Right lobe of liver (tissue), 6 donors: Measurements from ENCODE around the gene HOXB3. TPM values are rescaled to one million over a fixed set of nuclear protein-coding genes. Genes with fewer than 3 reads are reported as not detected.

Experiments used
- ATAC-seq, 4 donors: fragments of 200-7000 bp; cut with Tn5 transposase; one replicate each; pipeline ENCODE4 v1.9.1; 2020; ENCODE audit warnings: mild to moderate bottlenecking in 4 of 4, moderate library complexity in 4 of 4
- DNase-seq, 3 donors: peaks; one replicate each; pipeline ENCODE4 v3.0.0-alpha.2; 2020
- H3K27ac ChIP-seq, 3 donors: fragments of 200-600 bp; one replicate each; pipeline ENCODE4 v1.8.0; 2022
- H3K27me3 ChIP-seq, 2 donors: fragments of 200-600 bp; one replicate each; pipeline ENCODE4 v1.8.0; 2022
- H3K36me3 ChIP-seq, 4 donors: fragments of 200-600 bp; sonication (generic) in 1 of 4; one replicate each; pipeline versions ENCODE4 v1.5.1 to v1.8.0; 2017 to 2022; ENCODE audit warnings: control low read depth in 1 of 4
- H3K4me1 ChIP-seq, 4 donors: fragments of 200-600 bp; sonication (generic) in 1 of 4; one replicate each; pipeline versions ENCODE4 v1.5.1 to v1.8.0; 2017 to 2022; ENCODE audit warnings: control low read depth in 1 of 4
- H3K4me3 ChIP-seq, 3 donors: fragments of 200-600 bp; one replicate each; pipeline ENCODE4 v1.8.0; 2022
- H3K9me3 ChIP-seq, 4 donors: fragments of 200-600 bp; sonication (generic) in 1 of 4; one replicate each; pipeline versions ENCODE4 v1.5.1 to v1.8.0; 2017 to 2022; ENCODE audit warnings: control low read depth in 1 of 4
- POLR2A ChIP-seq: fragments of 450-650 bp; IDR thresholded peaks from one replicate; pipeline ENCODE4 v1.6.1; 2017; ENCODE audit warnings: antibody characterized with exemption, mild to moderate bottlenecking
- WGBS: methylation state at CpG from one replicate; pipeline ENCODE4 v1.1.6; 2018; ENCODE audit warnings: low coverage, low lambda C conversion rate; ENCODE audit not compliant: insufficient coverage; ENCODE audit errors: missing lambda C conversion rate; 5-methylcytosine and 5-hydroxymethylcytosine counted together
- intact Hi-C, 2 donors: fragments of 100-400 bp; cut with DNase I; formaldehyde crosslinking; loops; one replicate each; pipeline versions ENCODE4 v1.11.2 to v1.14.1; 2022
- total RNA-seq, 6 experiments: library from RNA; depleted of rRNA in 2 of 6; stranded (reverse); fragments of >200 nt in 2 of 6; fragmentation: NEBNext Ultra II Directional in 3 of 6; extraction: Animal tissue kit (Norgen Biotek cat#: 25700) in 3 of 6; gene quantifications; one replicate each; pipeline versions ENCODE4 v1.1.0 to v1.2.4, GENCODE V29; 2016 to 2023
- TF ChIP-seq, protein P1 (sequence below), 4 donors: fragments of 200-600 bp in 3 of 4; fragments of 450-650 bp in 1 of 4; IDR thresholded peaks; one replicate each; pipeline versions ENCODE4 v1.5.1 to v1.8.0; 2016 to 2022; ENCODE audit warnings: antibody characterized with exemption in 4 of 4, mild to moderate bottlenecking in 2 of 4
- donor health status: DM: no; HTN: yes; CAD: no.
- donor health status: DM: no; HTN: no; CAD: no.
- donor health status: DM: no; HTN: no; CAD: no.
- donor health status: DM: no; HTN: yes; CAD: no.
- donor health status: DM: no; HTN: yes; CAD: no.

The HOXB3 gene
- total RNA-seq, 6 experiments from 2014 or later: 0.99 to 3.2 (median 2.6) TPM

DNA sequence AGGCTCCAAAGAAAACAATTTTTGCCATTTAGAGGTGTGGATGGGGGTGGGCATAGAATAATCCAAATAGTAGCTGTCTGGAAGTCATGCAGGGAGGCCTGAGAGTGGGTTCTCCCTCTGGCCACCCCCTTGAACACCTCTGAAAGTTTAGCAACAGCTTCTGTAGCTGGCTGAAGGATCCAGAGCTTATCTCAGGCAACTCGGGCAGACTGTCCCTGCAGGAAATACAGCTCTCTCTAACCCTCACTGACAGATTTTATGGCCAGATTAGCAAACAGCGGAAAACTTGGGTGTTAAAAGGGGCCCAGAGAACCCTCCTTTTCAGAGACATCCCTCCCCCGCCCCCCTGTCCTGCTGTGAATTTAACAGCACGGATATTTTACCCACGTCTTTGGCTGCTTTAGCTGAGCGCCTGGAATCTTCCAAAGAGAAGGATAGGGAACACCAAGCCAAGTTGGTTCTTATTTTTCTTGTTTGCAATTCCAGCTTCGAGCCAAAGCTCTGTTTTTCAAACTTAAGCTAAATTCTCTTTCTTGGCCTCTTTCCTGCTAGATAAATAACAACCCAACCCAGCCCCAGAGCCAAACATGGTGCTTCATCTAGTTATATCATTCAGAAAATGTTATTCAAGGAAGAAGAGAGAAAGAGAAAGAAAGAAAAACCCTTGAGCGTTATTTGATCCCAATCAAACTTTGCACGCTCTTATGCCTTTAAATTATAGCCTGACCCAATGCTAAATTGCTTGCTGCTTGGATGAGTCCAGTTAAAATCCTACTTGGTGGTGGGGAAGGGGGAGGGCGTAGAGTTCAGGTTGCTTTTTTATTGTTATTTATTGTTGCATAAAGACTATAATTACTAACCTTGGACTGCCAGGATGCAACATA is 42.9 kb downstream of the HOXB3 start:
- Histone ChIP-seq H3K36me3 (no peaks in the 10 kb centered on the region), H3K27ac (peak overlapping the region in 2 of 3 donors; percentile 37 to 64), H3K27me3 (peaks cover 0 to 3% of the 10 kb centered on the region in 2 donors), H3K4me3 (no peak overlapping the region), H3K4me1 (peaks cover 0 to 6% (median 0%) of the 10 kb centered on the region in 4 donors), H3K9me3 (no peaks in the 10 kb centered on the region)
- DNase-seq (no peak), ATAC-seq (no peak)
- TF ChIP-seq POLR2A: no peak
- TF ChIP-seq, protein P1, sequence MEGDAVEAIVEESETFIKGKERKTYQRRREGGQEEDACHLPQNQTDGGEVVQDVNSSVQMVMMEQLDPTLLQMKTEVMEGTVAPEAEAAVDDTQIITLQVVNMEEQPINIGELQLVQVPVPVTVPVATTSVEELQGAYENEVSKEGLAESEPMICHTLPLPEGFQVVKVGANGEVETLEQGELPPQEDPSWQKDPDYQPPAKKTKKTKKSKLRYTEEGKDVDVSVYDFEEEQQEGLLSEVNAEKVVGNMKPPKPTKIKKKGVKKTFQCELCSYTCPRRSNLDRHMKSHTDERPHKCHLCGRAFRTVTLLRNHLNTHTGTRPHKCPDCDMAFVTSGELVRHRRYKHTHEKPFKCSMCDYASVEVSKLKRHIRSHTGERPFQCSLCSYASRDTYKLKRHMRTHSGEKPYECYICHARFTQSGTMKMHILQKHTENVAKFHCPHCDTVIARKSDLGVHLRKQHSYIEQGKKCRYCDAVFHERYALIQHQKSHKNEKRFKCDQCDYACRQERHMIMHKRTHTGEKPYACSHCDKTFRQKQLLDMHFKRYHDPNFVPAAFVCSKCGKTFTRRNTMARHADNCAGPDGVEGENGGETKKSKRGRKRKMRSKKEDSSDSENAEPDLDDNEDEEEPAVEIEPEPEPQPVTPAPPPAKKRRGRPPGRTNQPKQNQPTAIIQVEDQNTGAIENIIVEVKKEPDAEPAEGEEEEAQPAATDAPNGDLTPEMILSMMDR (IDR thresholded peaks at IDR 0.05): no peak
- intact Hi-C loops: no loop called here
- 16% methylated on average over 10 of the region's 10 CpGs for WGBS

DNA sequence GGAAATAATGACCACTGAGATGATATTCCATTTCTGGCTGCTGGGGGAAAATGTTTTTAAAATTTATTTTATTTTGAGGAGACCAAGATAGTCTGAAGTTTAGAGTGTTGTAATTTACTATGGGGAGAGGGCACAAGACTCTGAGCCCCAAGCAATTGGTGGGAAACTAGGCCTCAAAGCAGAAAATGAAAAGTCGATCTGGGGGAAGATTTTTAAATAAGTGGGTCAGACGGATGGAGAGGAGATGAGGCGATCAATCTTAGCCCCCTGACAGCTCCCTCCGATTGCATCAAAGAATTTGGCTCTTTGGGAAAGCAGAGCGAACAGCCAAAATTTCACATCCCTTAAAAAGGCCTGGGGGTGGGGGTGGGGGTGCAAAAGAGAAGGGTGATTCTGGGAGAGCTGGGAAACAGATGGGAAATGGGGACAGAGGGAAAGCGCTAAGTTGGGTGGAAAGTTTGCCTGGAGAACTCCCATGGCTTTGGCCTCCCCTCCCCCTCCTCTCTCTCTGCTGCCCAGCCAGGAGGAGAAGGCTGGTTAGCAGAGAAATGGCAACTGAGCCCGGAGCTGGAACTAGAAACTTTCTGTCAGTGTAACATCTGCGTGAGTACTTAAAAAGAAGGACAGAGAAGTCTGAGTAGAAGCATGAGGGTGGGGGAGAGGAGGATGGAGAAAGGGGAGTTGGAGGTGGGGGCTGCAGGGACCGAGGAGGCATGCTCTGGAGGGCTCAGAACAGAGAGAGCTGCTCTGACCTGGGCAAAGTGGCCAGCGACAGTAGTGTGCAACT is 43.7 kb downstream of the HOXB3 start:
- no peak for TF ChIP-seq POLR2A
- TF ChIP-seq, protein P1 (IDR thresholded peaks at IDR 0.05): no peak
- 22% methylated on average over 10 of the region's 10 CpGs for WGBS
- peak overlapping the region in 2 of 3 donors; percentile 64 to 75 for H3K27ac ChIP-seq
- intact Hi-C loops: no loop called here
- H3K27me3 ChIP-seq: peaks cover 0 to 10% of the 10 kb centered on the region in 2 donors
- ATAC-seq: no peak
- no peaks in the 10 kb centered on the region for H3K36me3 ChIP-seq
- H3K9me3 ChIP-seq: no peaks in the 10 kb centered on the region
- DNase-seq: no peak
- H3K4me1 ChIP-seq: peaks cover 0 to 6% (median 0%) of the 10 kb centered on the region in 4 donors
- H3K4me3 ChIP-seq: no peak overlapping the region

DNA sequence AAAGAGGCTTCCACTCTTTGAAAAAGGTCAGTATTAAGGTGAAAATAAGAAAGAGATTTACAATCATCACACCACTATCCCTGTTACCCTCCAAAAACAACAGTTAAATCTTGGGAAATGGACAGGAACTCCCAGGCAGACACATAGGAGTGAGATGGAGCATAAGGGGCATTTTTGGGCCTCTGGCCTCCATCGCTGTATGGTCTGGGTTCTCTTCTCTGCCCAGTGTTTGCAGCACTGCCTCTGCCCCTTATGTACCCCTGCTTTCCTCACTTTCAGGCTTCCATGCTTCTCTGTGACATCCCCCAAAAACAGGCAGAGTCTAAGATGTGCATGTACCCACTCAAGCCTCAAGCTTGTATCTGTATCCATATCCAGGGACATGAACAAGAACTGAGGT is 44.5 kb downstream of the HOXB3 start:
- DNase-seq (no peak), ATAC-seq (no peak)
- H3K9me3 ChIP-seq: no peaks in the 10 kb centered on the region
- peaks cover 0 to 11% of the 10 kb centered on the region in 2 donors for H3K27me3 ChIP-seq
- no peaks in the 10 kb centered on the region for H3K36me3 ChIP-seq
- H3K4me3 ChIP-seq: no peak overlapping the region
- intact Hi-C loops: no loop called here
- peaks cover 0 to 6% (median 0%) of the 10 kb centered on the region in 4 donors for H3K4me1 ChIP-seq
- no peak for TF ChIP-seq POLR2A
- TF ChIP-seq, protein P1 (IDR thresholded peaks at IDR 0.05): no peak
- WGBS: 89% methylated on average over 1 of the region's 1 CpG
- peak overlapping the region; percentile 64 to 78 (median 75) for H3K27ac ChIP-seq

DNA sequence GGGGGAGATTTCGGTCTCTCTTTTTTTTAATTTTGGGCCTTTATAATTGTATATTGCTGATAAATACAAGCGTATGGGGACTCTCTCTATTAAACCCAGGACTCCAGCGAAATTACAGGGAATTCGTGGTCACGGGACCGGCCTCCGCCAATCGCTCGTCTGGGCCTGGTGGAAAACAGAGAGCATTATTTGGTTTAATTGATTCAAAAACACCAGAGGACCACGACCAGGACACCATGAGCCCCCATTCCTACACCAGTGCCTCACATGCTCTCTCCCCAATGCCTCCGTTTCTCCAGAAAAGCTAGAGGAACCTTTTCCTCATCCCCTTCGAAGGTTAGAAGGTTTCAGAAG is 45.0 kb downstream of the HOXB3 start, which contains the start of gene HOXB2:
Gene HOXB2 (minus strand): TSS at position 88 of the 354 bp plus-strand sequence. CDS start 198 bp downstream, outside the sequence.
- no peak for DNase-seq
- TF ChIP-seq, protein P1 (IDR thresholded peaks at IDR 0.05): no peak
- no peak for TF ChIP-seq POLR2A
- no peaks in the 10 kb centered on the region for H3K36me3 ChIP-seq
- intact Hi-C loops: no loop called here
- peaks cover 0 to 6% (median 0%) of the 10 kb centered on the region in 4 donors for H3K4me1 ChIP-seq
- no peak for ATAC-seq
- H3K27me3 ChIP-seq: peaks cover 0 to 11% of the 10 kb centered on the region in 2 donors
- no peaks in the 10 kb centered on the region for H3K9me3 ChIP-seq
- peak within 1 kb of the TSS; percentile 42 to 56 (median 45) for H3K4me3 ChIP-seq
- WGBS: 22% methylated on average over 12 of the region's 12 CpGs
- peak within 1 kb of the TSS; percentile 64 to 78 (median 75) for H3K27ac ChIP-seq
